GM12875 (cell line): ENCODE data around the gene PREB.

Experiments
- H3K4me3 ChIP-seq: one replicate; pipeline ENCODE4 v1.5.1; 2011; ENCODE audit warnings: low read depth, low read length, control low read depth
- TF ChIP-seq, protein P1 (sequence below): IDR thresholded peaks from 2 replicates; pipeline ENCODE4 v1.5.1; 2011; ENCODE audit warnings: low read depth, mild to moderate bottlenecking, control low read depth, inconsistent platforms, low read length, moderate library complexity, borderline replicate concordance; ENCODE audit not compliant: insufficient read depth

Gene PREB

DNA sequence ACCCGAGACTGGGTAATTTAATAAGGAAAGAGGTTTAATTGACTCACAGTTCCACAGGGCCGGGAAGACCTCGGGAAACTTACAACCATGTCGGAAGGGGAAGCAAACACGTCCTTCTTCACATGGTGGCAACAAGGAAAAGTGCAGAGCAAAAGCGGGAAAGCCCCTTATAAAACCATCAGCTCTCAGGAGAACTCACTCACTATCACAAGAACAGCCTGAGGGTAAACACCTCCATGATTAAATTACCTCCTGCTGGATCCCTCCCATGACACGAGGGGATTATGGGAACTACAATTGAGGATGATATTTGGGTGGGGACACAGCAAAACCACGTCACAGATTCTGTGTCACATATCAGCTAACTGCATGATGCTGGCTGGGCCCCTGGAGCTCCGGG, 25.8 kb upstream of the PREB start:
- TF ChIP-seq, protein P1, sequence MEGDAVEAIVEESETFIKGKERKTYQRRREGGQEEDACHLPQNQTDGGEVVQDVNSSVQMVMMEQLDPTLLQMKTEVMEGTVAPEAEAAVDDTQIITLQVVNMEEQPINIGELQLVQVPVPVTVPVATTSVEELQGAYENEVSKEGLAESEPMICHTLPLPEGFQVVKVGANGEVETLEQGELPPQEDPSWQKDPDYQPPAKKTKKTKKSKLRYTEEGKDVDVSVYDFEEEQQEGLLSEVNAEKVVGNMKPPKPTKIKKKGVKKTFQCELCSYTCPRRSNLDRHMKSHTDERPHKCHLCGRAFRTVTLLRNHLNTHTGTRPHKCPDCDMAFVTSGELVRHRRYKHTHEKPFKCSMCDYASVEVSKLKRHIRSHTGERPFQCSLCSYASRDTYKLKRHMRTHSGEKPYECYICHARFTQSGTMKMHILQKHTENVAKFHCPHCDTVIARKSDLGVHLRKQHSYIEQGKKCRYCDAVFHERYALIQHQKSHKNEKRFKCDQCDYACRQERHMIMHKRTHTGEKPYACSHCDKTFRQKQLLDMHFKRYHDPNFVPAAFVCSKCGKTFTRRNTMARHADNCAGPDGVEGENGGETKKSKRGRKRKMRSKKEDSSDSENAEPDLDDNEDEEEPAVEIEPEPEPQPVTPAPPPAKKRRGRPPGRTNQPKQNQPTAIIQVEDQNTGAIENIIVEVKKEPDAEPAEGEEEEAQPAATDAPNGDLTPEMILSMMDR = no peak
- no peak overlapping the region for H3K4me3 ChIP-seq

DNA sequence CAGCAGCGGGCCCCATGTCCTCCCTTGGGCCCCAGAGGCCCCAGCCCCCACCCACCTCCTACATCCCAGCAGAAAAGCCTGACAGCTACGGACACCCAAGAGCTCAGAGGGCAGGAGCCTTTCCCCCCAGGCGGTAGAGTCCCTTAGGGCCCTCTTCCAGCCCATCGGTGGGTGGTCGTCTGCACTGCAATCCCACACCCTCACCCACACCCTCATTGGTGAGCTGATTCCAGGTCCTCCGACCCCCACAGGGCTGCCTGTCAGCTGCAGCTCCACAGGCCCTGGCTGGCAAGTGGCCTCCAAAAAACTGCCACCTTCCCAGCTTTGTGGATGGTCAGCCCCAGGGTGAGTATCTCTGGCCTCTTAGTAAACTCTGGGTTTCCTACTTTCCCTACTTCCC, 24.8 kb upstream of the PREB start:
- TF ChIP-seq, protein P1 = no peak
- H3K4me3 ChIP-seq = no peak overlapping the region

DNA sequence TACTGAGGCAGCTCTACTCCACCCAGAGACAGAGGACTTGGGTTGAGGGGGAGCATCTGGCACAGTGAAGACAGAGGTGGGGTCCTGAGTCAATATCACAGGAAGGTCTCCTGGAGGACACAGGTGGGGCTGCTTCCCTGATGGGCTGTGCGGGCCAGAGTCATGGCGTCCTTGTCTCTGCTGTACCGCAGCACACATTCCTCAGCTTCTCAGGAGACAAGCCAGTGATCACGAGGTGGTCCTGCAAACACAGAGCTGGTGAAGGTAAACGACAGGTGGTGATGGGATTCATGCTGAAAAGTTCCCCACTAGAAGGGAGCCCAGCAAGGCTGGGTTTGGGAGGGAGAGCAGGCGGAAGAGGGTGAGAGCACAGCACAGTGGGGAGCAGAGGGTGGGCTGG, 24.0 kb upstream of the PREB start:
- H3K4me3 ChIP-seq = no peak overlapping the region
- TF ChIP-seq, protein P1 = no peak

DNA sequence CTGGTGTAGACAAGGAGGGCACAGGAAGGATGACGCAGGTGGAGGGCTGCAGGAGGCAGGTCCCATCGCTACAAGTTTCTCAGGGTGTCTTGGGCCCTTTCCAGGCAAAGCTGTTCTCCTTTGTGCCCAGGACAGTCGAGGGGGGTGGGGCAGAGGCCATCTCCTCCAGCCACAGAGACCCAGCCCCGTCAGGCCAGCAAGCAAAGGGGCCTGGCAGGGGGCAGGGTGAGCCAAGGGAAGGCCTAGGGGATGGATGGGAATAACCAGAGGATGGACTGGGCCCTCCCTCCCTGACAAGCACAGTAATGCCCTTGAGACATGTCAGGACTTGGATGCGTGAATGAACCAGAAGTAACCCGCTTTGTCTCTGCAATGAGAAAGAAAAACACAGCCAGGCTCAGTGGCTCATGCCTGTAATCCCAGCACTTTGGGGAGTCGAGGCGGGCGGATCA, 20.7 kb upstream of the PREB start:
- H3K4me3 ChIP-seq = no peak overlapping the region
- TF ChIP-seq, protein P1 = no peak

DNA sequence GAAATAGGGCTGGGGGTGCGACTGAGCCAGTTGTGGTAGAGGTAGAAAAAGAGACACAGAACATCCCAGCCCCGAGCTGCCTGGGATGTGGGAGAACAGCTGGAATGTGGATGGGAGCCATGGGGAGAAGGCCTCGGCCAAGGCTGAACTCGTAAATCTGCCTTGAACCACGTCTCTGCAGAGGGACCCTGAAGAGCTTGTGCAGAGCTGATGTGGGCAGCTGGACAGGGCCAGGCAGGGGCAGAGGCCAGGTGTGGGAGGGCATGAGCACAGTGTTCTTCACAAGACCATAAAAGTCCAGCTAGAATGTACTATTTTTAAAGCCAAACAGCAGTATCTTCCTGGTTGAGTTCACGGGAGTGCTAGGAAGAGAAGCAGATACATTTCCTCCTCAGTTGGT, 20.1 kb upstream of the PREB start:
- TF ChIP-seq, protein P1 = no peak
- H3K4me3 ChIP-seq = no peak overlapping the region

DNA sequence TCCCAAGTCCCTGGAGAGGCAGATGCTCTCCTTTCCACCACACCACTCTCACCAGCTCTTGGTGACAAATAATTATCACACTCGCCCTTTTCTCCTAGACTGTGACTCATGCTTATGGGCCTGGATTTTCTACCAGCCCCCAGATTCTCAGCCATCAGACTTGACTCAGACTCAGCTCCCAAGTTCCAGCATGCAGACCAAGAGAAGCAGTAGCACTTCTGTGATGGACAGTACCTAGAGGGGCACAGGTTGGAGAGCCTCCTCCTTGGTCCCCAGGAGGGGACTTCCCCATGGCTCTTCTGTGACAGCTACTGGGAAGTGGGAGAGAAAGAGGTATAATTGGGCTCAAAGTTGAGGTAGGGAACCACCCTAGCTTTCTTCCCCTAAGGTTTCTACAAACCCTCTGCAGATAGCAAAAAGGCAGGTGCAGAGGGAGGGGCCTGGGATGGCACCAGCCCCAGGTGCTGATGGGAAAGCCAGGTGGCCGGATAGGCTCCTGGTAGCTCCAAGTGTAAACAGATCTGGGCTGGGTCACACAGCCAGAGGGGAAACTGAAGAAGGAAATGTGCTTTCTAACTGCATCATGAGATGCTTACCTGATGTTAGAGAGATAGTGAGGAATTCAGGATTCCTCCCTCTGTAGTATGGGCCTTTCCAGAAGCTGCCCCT, 18.5 kb upstream of the PREB start:
- H3K4me3 ChIP-seq = no peak overlapping the region
- TF ChIP-seq, protein P1 = no peak

DNA sequence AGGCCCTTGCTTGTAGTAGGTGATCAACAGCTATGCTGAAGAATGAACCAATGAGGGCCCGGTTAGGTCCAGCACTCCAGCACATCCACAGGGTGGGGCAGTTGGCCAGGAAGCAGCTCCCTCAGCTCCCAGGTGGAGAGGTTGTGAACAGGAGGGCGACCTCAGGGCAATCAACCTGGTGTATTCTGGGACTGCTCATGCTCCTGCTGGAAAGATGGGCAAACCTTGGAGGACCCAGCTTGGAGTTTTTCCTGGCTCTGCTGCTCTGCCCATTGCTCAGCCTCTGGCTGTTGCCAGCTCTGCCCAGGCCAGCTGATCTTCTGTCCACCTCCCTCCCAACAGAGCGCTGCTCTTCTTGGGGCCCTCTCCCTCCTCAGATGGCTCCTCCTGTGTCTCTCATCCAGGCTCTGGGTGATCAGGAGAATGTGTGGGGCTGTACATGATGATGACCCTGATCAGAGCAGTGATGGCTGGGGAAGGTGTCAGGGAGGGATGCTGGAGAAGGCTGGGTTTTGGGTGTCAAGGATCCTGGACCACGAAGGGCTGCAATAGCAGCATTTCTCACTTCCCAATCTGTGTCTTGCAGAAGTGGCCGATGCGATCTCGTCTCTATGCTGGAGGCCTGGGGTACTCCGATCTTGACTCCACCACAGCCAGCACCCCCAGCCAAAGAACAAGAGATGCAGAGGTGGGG, 17.8 kb upstream of the PREB start:
- TF ChIP-seq, protein P1 = no peak
- H3K4me3 ChIP-seq = no peak overlapping the region
